Eye (tissue), 1 donor: ENCODE measurements around the gene BUB1B.

ENCODE experiments used
- DNase-seq: peaks from one replicate; pipeline ENCODE4 v3.0.0-alpha.2; 2015

Gene BUB1B

DNA sequence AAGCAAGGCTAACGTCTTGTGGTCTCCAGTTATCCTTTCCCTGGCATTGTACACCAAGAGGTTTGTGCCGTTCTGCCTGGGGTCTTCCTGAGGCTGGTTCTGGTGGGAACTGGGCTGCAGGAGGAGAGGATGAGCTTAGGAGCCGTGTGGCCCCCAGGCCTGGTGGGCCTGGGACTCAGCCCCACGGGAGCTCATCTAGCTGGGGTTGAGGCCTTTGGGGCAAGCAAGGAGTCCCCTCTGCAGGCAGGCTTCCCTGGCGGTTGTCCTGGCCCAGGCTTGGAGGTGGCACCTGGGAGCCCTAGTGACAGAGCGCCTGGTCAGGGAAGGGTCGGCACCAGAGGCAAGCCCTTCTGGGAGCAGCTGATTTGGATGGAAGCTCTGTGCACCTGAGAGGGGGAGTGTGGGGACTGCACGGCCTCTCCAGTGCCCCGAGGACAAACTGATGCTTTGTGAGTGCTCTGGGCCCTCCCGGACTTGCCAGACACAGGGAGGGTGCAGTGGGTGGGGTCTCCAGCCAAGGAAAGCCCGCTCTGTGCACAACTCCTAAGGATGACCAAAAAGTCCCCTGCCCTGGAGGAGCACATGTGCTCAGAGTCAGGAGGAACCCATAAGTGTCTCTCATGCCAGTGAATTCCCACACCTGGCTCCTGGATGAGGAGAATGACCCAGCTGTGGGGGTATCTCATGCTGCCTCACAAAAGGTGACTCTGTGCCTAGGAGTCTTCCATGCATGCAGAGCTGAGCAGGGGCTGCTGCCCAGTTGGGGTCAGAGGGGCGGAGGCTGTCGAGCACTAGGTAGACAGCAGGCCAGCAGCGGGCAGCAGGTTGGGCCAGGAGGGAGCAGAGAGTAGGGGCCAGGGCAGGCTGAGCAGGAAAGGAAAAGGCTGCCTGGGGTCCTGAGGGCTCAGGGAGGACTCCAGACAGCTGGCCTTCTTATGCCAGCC is 80.7 kb downstream of the BUB1B start:
- no peak for DNase-seq

DNA sequence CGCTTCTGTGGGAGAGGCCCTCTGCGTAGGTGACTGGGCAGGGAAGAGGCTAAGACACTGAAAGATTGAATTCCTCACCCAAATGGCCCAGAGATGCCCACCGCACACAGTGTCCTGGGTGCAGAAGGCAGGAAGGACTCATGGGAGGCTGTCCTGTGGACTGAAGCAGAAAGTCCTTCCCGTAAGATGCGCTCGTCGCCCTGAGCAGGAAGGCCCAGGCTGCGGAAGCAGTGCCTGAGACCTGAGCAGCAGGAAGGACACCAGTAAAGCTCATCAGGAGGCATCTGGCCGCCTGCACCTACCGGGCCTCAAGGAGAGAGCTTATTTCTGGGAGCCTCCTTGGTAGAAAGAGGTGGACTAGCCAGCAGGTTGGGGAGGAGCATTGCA is 81.3 kb downstream of the BUB1B start:
- DNase-seq, result no peak

- DNase-seq, result no peak
These were observed 81.7 kb downstream of the BUB1B start for GRCh38 chr15:40242601-40243000.

- DNase-seq, result no peak
These were observed 82.4 kb downstream of the BUB1B start for GRCh38 chr15:40243126-40243810.

DNA sequence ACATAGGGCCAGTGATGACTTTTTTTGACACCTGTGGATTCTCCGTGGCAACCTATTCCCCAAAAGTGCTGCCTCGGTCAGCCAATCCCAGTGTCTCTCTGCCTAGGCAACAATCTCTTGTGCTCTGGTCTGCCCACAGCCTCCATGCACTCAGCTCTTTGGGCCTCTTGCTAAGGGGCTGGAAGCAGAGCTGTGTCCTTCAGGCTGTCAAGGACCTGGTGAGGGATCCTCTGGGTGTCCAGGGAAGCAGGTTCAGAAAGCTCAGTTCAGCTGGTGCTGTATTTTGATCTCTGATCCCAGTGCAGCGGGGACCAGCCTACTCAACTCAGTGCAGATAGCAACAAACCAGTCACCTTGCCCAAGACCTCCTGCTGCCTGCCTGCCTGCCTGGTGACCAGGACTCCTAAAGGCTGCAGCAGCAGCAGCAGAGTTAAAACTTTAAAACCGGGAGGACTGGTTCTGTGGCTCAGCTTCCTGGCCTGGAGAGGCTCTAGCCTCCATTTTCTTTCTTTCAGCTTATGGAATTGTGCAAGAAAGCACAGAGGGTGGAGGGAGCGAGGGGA is 84.2 kb downstream of the BUB1B start:
- no peak for DNase-seq

DNA sequence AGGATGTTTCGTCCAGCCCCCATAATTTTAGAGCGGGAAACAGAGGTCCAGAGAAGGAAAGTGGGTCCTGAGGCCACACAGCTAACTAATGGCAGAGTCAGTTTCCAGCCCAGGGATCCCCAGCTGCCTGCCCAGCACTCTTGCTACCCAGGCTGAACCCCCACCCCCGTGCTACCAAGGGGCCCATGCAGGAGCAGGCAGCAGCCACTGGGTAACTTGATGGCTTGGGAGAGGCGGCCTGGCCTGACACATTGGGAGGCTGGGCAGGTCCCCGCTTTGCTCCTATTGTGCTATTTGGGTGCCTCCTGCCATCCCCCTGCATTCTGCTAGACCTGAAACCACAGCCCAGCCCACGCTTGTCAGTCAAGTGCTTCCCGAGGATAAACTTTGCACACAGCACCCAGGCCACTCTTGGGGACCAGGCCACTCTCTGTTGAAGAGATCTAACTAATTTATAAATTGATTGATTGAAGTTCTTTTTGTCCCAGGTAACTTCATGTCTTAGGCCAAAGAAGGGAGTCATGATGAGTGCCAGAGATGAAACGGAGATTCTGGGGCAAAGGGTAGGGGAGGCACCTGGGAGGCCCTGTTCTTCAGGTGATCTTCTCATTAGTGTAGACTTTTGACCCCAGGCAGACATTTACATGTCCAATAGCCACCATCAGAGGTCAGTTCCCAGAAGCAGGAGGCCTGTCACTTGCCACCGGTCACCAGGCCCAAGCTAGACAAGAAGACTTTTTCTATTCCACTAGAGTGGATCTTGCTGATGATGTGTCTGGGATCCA is 85.0 kb downstream of the BUB1B start:
- DNase-seq, result no peak

GRCh38 chr15:40246496-40247280 is 85.8 kb downstream of the BUB1B start:
- no peak for DNase-seq

- DNase-seq, result no peak
These were observed 86.6 kb downstream of the BUB1B start for GRCh38 chr15:40247406-40247971.

- DNase-seq, result no peak
These were observed 87.3 kb downstream of the BUB1B start for GRCh38 chr15:40248006-40248783.

- no peak for DNase-seq
These were observed 88.8 kb downstream of the BUB1B start for GRCh38 chr15:40249477-40250303.

GRCh38 chr15:40250304-40250656 is 89.4 kb downstream of the BUB1B start:
- DNase-seq, result no peak

- no peak for DNase-seq
These were observed 90.1 kb downstream of the BUB1B start for GRCh38 chr15:40250771-40251483.

DNA sequence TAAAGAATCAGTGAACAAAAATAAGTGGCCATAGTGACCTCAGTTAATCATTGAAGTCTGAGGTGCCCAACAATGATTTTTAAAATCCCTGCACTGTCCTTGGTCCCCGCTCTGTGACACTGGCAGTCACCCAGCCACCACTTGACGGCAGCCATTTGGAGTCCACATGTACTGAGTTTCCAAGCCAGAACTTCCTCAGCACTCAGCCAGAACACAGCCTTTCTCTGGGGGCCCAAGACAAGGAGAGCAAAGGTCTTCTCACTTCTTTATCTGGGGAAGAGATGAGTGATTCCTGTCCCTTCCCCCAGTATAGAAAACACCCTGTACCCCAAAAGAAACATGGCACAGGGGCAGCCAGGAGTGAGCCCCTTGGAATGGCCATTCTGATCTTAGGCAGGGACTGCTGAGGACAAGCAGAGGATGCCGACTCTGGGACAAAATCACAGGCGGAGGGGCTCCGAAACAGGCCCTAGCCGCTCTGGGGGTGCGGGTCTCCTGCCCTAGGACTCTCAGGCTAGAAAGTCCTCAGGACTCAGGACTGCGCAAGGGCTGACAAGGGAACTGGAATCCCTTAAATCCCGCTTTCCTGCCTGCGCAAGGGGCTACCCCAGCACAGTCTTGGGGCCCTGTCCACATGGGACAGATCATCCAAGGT is 90.7 kb downstream of the BUB1B start:
- no peak for DNase-seq

- no peak for DNase-seq
These were observed 91.2 kb downstream of the BUB1B start for GRCh38 chr15:40252141-40252437.

DNA sequence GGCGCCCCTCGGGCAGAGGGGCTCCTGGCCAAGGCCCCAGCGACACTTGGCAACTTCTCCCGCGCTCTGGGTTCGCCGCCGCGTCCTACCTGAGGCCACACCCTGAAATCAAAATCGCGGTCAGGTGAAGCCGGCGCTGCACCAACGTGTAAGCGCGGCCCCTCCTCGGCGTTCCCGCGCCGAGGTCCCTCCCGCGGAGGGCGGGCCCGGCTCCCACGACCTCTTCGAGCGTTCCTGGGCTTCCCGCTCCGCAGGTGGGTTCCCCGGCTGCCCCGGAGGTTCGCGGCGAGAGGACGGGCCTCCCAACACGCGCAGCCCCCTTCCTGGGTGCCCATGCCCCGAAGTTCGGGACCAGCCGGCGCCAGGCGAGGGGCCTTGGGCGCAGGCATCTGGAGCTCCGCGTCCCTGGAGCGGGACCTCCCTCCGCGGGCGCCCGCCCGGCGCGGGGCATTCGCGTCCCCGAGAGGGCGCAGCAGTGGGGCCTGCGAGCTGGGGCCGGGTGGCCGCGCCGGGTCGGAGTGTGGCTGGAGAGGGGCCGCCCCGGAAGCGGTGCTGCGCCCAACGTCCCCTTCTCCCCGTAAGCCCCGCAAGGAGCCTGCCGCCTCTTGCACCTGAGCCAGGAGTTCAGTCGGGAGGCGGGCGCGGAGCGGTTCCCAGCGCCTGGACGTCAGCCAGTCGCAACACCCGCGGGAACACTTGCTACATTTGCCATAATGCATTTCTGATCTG is 91.7 kb downstream of the BUB1B start:
- DNase-seq, result peak; percentile 67

DNA sequence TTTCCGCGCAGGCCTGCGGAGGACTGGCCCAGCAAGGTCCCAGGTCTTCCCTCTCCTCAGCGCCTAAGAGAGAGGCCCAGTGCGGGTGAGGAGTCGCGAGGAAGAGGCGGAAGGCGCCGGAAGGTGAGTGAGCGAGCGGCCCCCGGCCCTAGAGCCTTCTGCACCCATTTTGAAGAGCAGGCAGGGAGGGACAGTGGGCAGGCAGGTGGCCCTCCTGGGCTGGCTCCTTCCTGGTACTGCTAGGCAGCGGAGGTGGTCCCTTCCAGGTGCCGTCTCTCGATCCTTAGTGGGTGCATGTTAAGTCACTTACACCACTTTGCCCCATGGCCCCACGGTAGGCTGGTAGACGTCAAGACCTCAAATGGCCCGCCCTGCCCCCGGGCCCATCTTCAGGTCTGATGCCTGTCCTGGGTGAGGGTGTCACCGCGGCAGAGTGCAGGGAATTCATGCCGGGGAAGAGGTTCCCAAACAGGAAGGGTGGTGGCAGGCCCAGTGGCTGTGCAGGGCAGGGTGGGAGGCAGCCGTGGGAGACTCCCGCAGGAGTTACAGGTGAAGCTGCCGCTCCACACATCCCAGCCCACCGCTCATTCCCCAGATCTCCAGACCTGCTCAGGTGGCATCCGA is 92.4 kb downstream of the BUB1B start:
- DNase-seq, result no peak

DNA sequence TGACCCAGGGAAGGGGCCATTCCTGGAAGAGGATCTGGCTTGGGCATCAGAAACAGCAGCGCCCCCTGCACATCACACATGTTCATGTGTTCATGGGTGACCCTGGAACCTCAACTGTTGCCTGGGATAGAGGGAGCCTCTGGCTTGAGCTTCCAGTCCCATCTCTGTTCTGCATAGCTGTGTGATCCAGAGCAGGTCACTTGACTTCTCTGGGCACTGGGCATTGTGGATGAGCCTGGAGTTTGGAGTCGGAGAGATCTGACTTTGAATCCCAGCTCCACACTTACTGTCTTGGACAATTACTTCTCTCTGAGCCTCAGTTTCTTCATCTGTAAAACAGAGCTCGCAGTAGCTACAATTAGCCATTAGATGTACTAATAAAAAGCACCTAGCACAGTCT is 93.6 kb downstream of the BUB1B start:
- no peak for DNase-seq

DNA sequence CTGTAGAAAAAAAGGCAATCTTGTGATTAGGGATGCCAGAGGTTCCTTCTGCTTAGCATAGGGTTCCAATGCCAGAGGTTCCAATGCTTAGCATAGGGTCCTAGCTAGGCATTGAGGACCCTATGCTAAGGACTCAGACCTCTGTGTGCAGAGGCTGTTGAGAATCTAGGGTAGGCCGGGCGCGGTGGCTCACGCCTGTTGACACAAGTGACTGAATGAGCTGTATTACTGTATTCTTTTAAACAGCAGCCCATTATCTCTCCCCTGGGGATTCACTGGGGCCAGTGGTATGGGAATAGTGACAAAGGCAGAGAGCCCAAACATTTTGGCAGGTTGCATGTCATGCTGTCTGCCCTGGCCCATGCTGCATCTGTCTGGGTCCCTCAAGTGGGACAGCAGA is 94.2 kb downstream of the BUB1B start:
- DNase-seq, result no peak
